Lower leg skin (tissue), 3 donors: ENCODE results near the gene NTM.

Source experiments
- POLR2A ChIP-seq, 2 donors: fragments of 450-650 bp; IDR thresholded peaks; one replicate each; pipeline ENCODE4 v1.6.1; 2016 to 2017; ENCODE audit warnings: antibody characterized with exemption in 2 of 2, mild to moderate bottlenecking in 1 of 2, moderate library complexity in 1 of 2
- TF ChIP-seq, protein P1 (sequence below), 3 donors: fragments of 450-650 bp; IDR thresholded peaks; one replicate each; pipeline ENCODE4 v1.5.1; 2016; ENCODE audit warnings: antibody characterized with exemption in 3 of 3, mild to moderate bottlenecking in 3 of 3, moderate library complexity in 2 of 3

DNA sequence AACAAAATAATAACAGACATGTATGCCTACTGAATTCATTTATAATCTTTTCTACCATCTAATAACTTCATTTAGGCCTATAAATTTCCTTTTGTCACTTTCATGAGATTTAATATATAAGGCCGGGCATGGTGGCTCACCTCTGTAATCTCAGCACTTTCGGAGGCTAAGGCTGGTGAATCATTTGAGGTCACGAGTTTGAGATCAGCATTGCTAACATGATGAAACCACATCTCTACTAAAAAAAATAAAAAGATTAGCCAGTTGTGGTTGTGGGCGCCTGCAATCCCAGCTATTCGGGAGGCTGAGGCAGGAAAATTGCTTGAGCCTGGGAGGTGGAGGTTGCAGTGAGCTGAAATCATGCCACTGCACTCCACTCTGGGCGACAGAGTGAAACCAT is 14.2 kb upstream of the NTM start:
- TF ChIP-seq, protein P1, sequence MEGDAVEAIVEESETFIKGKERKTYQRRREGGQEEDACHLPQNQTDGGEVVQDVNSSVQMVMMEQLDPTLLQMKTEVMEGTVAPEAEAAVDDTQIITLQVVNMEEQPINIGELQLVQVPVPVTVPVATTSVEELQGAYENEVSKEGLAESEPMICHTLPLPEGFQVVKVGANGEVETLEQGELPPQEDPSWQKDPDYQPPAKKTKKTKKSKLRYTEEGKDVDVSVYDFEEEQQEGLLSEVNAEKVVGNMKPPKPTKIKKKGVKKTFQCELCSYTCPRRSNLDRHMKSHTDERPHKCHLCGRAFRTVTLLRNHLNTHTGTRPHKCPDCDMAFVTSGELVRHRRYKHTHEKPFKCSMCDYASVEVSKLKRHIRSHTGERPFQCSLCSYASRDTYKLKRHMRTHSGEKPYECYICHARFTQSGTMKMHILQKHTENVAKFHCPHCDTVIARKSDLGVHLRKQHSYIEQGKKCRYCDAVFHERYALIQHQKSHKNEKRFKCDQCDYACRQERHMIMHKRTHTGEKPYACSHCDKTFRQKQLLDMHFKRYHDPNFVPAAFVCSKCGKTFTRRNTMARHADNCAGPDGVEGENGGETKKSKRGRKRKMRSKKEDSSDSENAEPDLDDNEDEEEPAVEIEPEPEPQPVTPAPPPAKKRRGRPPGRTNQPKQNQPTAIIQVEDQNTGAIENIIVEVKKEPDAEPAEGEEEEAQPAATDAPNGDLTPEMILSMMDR (IDR thresholded peaks at IDR 0.05), result no peak
- no peak for TF ChIP-seq POLR2A (IDR thresholded peaks at IDR 0.05)
